Colonic mucosa (tissue), 4 donors: Measurements from ENCODE around the gene KRI1. TPM values are rescaled to one million over a fixed set of nuclear protein-coding genes. Genes with fewer than 3 reads are reported as not detected.

Source experiments
- DNase-seq: peaks from one replicate; pipeline ENCODE4 v3.0.0-alpha.2; 2020
- H3K27ac ChIP-seq: fragments of 200-600 bp; one replicate; pipeline ENCODE4 v1.8.0; 2021
- H3K27me3 ChIP-seq: fragments of 200-600 bp; one replicate; pipeline ENCODE4 v1.8.0; 2021
- H3K36me3 ChIP-seq: fragments of 200-600 bp; one replicate; pipeline ENCODE4 v1.8.0; 2021
- H3K4me1 ChIP-seq: fragments of 200-600 bp; one replicate; pipeline ENCODE4 v1.8.0; 2021; ENCODE audit warnings: mild to moderate bottlenecking
- H3K4me3 ChIP-seq: fragments of 200-600 bp; one replicate; pipeline ENCODE4 v1.8.0; 2021
- H3K9ac ChIP-seq, 2 donors: one replicate each; pipeline ENCODE4 v1.7.0; 2013; ENCODE audit warnings: control low read depth in 2 of 2, low read depth in 2 of 2, low read length in 2 of 2
- H3K9me3 ChIP-seq: fragments of 200-600 bp; one replicate; pipeline ENCODE4 v1.8.0; 2021
- CTCF ChIP-seq: fragments of 200-600 bp; IDR thresholded peaks from one replicate; pipeline ENCODE4 v1.8.0; 2022; ENCODE audit warnings: antibody characterized with exemption, mild to moderate bottlenecking
- intact Hi-C: fragments of 100-400 bp; cut with DNase I; formaldehyde crosslinking; loops from one replicate; pipeline ENCODE4 v1.14.1; 2022
- total RNA-seq, 2 donors: library from RNA; stranded (reverse); fragmentation: NEBNext Ultra II Directional in 1 of 2; extraction: Animal tissue kit (Norgen Biotek cat#: 25700) in 1 of 2; gene quantifications; one replicate each; pipeline ENCODE4 v1.2.1, GENCODE V29; 2021
- donor health status: healthy.
- donor health status: DM: no; HTN: no; CAD: no.
- donor health status: DM: no; HTN: no; CAD: no.

KRI1 gene
- total RNA-seq, 2 donors from 2014 or later: 11.0 to 27.2 TPM

- TF ChIP-seq CTCF: no peak
- H3K4me3 ChIP-seq: no peak overlapping the region
- intact Hi-C loops: no loop called here
- no peaks in the 10 kb centered on the region for H3K9me3 ChIP-seq
- H3K27me3 ChIP-seq: no peaks in the 10 kb centered on the region
- no peaks in the 10 kb centered on the region for H3K36me3 ChIP-seq
- no peaks in the 10 kb centered on the region for H3K4me1 ChIP-seq
- no peak for DNase-seq
- H3K27ac ChIP-seq: no peak overlapping the region
- H3K9ac ChIP-seq: no peak overlapping the region
Observed at GRCh38 chr19:10583036-10583776, 17.4 kb upstream of the KRI1 start.

DNA sequence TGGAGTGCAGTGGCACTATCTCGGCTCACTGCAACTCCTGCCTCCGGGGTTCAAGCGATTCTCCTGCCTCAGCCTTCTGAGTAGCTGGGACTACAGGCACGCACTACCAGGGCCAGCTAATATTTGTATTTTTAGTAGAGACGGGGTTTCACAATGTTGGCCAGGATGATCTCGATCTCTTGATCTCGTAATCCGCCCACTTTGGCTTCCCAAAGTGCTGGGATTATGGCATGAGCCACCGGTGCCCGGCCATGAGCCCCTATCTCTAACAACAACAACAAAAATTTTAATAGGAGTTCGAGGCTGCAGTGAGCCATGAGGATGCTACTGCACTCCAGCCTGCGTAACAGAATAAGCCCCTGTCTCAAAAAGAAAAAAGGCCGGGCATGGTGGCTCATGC is 16.3 kb upstream of the KRI1 start:
- intact Hi-C loops: no loop called here
- no peak for TF ChIP-seq CTCF
- H3K36me3 ChIP-seq: no peaks in the 10 kb centered on the region
- H3K4me3 ChIP-seq: no peak overlapping the region
- no peak for DNase-seq
- no peak overlapping the region for H3K9ac ChIP-seq
- no peak overlapping the region for H3K27ac ChIP-seq
- H3K27me3 ChIP-seq: no peaks in the 10 kb centered on the region
- H3K9me3 ChIP-seq: no peaks in the 10 kb centered on the region
- no peaks in the 10 kb centered on the region for H3K4me1 ChIP-seq

GRCh38 chr19:10580979-10581631 is 15.3 kb upstream of the KRI1 start:
- Histone ChIP-seq H3K36me3 (no peaks in the 10 kb centered on the region), H3K4me1 (no peaks in the 10 kb centered on the region), H3K9me3 (no peaks in the 10 kb centered on the region), H3K4me3 (no peak overlapping the region), H3K27me3 (no peaks in the 10 kb centered on the region), H3K9ac (no peak overlapping the region), H3K27ac (no peak overlapping the region)
- peak; percentile 89 for DNase-seq
- peak; percentile 99 for TF ChIP-seq CTCF
- intact Hi-C loops: loop anchor here (1.0 kb wide), 1 partner anchor 63 kb away; no protein-coding TSS in a partner anchor

- no peaks in the 10 kb centered on the region for H3K9me3 ChIP-seq
- H3K9ac ChIP-seq: no peak overlapping the region
- no peak for DNase-seq
- no peaks in the 10 kb centered on the region for H3K4me1 ChIP-seq
- no peak for TF ChIP-seq CTCF
- intact Hi-C loops: loop anchor here (10.0 kb wide), 1 partner anchor 93 kb away; no protein-coding TSS in a partner anchor
- no peaks in the 10 kb centered on the region for H3K27me3 ChIP-seq
- H3K4me3 ChIP-seq: no peak overlapping the region
- H3K36me3 ChIP-seq: no peaks in the 10 kb centered on the region
- H3K27ac ChIP-seq: no peak overlapping the region
Observed at GRCh38 chr19:10577951-10578350, 12.1 kb upstream of the KRI1 start.

- no peak overlapping the region for H3K9ac ChIP-seq
- TF ChIP-seq CTCF: no peak
- no peak for DNase-seq
- intact Hi-C loops: loop anchor here (10.0 kb wide), 1 partner anchor 90 kb away; no protein-coding TSS in a partner anchor
- H3K4me3 ChIP-seq: no peak overlapping the region
- H3K36me3 ChIP-seq: no peaks in the 10 kb centered on the region
- H3K4me1 ChIP-seq: no peaks in the 10 kb centered on the region
- H3K27me3 ChIP-seq: no peaks in the 10 kb centered on the region
- no peak overlapping the region for H3K27ac ChIP-seq
- no peaks in the 10 kb centered on the region for H3K9me3 ChIP-seq
Observed at GRCh38 chr19:10575011-10575716, 9.4 kb upstream of the KRI1 start.
